HG02870 (cell line): Measurements from ENCODE around the gene KCNJ10.

Experiments used
- ATAC-seq: cut with Tn5 transposase; IDR thresholded peaks from one replicate; pipeline ENCODE4 v1.9.1; 2021; ENCODE audit warnings: mild to moderate bottlenecking, moderate library complexity; ENCODE audit not compliant: unreplicated experiment

Gene KCNJ10

GRCh38 chr1:159968901-159969300 lies 101.1 kb downstream of the KCNJ10 start:
- ATAC-seq: no peak

- ATAC-seq: no peak
Measured at GRCh38 chr1:159965263-159965662, 104.7 kb downstream of the KCNJ10 start.

GRCh38 chr1:159964144-159964543 lies 105.8 kb downstream of the KCNJ10 start:
- ATAC-seq: no peak

DNA sequence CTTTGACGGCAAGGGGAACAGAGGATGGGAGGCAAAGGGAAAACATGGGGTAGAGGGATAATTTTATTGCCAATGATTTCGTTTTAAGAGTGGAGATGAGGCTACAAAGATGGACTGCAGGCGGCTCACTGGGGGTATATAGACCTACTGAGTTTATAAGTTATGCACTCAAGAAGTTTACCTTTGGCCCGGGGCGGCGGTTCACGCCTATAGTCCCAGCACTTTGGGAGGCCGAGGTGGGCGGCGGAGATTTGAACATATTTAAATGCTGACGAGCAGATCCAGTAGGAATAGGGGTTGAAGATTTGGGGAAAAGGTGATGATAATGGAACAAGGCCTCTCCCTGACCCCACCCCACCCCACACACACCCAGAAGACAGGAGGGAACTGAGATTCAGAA lies 107.8 kb downstream of the KCNJ10 start:
- ATAC-seq: no peak

DNA sequence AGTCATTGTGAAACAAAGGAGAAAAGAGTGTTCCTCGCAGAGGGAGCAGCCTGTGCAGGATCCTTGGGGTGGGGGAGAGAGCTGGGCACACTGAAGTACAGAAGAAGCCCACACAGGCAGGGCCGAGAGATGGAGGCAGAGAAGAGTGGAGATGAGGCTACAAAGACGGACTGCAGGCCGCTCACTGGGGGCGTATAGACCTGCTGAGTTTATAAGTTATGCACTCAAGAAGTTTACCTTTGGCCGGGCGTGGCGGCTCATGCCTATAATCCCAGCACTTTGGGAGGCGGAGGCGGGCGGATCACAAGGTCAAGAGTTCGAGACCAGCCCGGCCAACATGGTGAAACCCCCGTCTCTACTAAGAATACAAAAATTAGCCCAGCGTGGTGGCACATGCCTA lies 108.3 kb downstream of the KCNJ10 start:
- no peak for ATAC-seq

- no peak for ATAC-seq
Measured at GRCh38 chr1:159960721-159961381, 109.1 kb downstream of the KCNJ10 start.

GRCh38 chr1:159959451-159959850 lies 110.5 kb downstream of the KCNJ10 start:
- no peak for ATAC-seq

DNA sequence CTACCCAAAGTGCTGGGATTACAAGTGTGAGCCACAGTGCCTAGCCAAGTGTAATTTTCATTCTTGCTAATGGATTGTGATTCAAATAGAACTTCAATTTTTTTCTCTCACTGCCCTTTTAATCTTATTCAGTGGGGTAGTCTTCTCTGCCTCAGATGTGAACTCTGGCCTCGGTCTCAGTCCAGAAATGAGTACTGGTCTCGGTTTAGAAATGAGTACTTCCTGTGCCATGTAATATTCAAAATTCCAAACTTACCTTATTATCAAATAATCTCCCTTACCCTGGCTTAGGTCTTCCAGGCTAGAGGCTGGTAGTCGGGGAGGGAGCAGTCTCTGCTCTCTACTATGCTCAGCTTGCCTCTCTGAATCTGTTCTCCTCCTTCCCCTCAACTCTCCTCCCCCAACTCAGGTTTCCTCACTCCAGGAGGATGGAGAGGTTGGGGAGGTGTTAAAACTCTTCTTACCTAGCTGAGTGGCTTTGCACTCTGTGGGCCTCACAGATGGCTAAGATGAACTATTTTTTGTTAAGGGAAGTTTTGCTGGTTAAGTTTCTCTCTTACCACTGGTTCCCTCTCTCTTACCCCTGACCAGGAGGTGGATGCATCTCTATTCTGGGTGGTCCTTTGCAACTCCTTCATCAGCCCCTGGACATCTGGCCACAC lies 111.1 kb downstream of the KCNJ10 start:
- peak; percentile 85 for ATAC-seq

DNA sequence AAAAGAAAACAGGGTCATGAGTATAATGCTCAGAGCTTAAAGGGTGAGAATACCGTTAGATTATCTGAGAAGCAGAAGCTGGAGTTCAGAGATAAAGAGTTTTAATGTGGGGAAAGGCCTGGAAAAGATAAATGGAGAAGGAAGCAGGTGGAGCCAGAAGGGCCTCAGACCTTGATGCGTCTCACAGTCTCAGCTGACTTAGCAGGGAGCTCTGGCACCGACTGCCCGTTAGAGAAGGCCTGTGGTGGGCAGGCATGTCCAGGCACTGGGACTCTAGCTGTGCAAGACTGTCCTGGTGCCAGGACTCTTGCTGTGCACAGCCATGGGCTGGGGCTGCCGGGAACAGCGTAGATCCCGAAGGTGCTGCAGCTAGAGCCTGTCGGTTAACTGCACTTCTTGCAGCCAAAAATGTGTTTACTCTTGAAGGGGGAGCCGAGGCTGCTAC lies 112.1 kb downstream of the KCNJ10 start:
- no peak for ATAC-seq

DNA sequence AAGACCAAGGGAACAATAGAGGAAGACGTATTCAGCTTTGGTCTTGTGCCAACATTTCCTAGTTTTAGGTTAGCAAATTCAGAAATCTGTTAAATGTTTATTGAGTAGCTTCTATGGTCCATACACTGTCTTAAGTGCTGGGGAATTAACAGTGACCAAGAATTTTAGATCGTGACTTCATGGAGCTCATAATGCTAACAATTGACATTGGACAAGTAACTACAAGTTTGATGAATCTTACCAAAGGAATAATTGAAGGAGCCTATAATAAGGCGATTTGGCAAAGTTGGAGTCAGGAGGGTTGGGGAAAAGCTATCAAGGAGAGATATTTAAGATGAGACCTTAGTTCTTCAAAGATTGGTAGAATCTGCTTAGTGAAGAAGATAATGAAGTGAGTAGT lies 114.5 kb downstream of the KCNJ10 start:
- no peak for ATAC-seq

DNA sequence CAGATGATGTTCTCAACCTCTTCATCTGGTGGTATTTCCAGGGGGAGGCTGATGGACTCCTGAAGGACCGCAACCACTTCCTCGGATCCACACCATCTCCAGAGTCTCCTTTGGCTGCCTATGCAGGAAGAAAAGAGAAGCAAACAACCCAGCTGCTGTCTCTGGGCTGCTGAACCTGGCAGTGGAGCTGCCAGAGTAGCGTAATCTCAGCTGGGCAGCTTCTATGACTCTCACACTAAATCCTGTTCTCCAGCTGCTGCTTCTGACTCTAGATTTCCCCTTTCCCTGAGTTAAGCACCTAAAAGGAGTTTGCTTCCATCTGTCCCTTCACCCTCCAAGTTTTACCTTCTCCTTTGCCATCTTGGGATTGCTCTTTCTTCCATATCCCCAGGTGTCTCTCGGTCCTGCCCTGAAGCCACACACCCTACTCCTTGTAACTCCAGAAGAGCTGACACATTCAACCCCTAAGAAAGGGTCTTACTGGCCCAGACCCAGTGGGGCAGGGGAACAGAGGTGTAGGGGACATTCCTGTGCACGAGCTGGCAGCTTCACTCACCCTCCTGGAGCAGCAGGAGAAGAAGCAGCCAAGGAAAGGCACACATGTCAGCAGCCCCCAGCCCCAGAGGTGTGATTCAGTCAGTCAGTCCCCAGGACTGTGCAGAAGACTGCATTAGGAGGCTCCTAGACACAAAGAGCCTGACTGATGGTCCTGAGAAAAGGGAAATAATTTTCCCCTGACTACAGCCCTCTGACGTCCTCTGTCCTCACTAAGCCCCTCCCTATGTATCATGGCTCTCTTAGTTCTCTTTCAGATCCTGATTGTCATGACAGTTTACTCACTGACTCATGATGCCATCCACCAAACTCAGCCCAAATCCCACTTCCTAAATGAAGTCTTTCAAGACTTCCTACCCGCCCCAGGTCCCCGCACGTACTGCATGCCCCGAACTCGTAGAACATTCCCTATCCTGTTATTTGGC lies 116.1 kb downstream of the KCNJ10 start, which contains the start of gene SLAMF9:
Gene SLAMF9, minus strand, starts transcription at position 702 of the 980 bp plus-strand sequence. Its CDS starts 100 bp downstream, at position 602.
- no peak for ATAC-seq

- ATAC-seq: no peak
Measured at GRCh38 chr1:159952932-159953331, 117.0 kb downstream of the KCNJ10 start.

DNA sequence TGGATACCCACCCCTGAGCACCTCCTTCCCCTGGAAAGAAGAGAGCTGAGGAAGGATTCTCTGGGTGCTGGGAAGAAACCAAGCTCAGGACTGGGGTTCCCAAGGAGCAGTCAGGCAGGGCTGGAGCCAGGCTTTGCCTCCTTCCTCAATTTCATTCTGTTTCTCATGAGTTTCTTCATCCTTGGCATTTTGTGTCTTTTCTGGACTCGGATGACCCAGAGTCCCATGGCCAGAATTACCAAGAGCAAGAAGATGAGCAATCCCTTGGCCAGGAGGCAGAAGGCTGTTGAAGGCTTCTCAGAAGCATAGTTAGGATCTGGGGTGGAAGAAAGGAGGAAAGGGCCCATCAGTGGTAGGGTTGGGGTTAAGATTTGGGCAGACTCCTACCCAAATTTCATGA lies 118.4 kb downstream of the KCNJ10 start:
- ATAC-seq: no peak

DNA sequence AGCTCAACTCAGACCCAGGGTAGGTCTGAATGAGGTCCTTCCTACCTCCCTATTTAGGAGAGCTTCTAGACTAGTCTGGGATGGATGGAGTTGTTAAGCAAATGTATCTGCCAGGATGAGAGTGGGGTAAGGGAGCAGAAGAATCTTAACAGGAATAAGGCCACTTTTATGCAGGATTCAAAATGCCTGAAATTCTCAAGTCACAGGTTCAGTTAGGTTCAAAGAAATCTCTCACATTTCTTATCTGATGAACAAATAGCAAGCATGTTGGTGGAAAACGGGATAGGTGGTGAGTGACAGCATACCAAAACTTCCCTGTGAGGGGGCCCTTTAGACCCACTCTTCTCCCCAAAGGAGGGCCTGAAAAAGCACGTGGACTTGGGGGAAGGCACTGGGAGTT lies 118.9 kb downstream of the KCNJ10 start:
- ATAC-seq: no peak

GRCh38 chr1:159949981-159950381 lies 120.0 kb downstream of the KCNJ10 start:
- no peak for ATAC-seq

DNA sequence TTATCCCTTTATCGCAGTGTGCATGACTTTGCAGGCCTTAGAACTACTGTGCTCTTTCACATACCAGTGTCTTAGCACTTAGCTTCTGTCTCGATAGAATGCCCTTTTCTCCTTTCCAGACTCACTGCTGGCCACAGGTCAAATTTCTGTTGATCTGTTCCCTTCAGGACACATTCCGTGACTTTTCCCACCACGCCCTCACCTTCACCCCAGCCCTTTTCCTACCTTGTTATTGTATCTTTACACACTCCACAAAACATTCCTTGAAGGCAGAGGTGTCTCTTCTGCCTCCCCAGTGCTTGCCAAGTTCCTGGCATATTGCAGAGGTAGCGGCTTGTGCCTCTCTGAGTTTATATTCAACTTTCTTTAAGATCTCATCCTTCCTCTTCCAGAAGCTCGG lies 120.8 kb downstream of the KCNJ10 start:
- no peak for ATAC-seq
